Measurements from ENCODE around the gene FNIP2. TPM values are rescaled to one million over a fixed set of nuclear protein-coding genes. Genes with fewer than 3 reads are reported as not detected.

The FNIP2 gene
- total and polyA plus RNA-seq, 9 of the 15 experiments (the other 6 are each of a cell fraction or from before 2014, with no cell fraction given) = 1.7 to 15.5 (median 8.3) TPM

DNA sequence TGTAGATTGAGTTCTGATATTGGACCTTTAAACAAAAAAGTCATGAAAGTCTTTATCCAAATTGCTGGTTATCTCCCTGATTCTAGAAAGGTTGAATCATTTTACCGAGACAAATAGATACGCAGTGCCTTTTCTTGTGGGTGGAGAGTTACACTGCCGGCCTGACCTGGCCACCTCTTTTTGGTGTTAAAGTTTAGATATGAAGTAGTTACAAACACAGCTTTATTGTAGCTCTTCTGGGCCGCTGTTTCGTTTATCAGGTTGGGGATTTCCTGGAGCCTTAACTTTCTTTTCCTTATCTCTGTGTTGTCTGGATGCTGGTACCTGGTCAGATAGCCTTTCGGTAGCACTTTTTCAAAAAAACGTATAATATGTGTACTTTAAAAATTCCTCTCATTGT, 31.0 kb downstream of the FNIP2 start:
- Histone ChIP-seq H3K27me3 (ENCODE audit: control insufficient read depth in 2 of 2, insufficient read depth in 2 of 2, low read length in 2 of 2) (no peaks in the 10 kb centered on the region), H3K4me3 (no peak overlapping the region), H4K20me1 (replicated peaks; ENCODE audit: control insufficient read depth, insufficient read depth, low read length) (no peaks in the 10 kb centered on the region; the same call in 1 of the 2 replicates), H3K9me1 (ENCODE audit: control insufficient read depth, insufficient read depth, low read length) (no peaks in the 10 kb centered on the region), H3K9ac (ENCODE audit: insufficient read depth in 1 of 2, low read depth in 2 of 2, low read length in 2 of 2) (no peak overlapping the region), H3K4me1 (replicated peaks in 1 of 2; ENCODE audit: control insufficient read depth in 2 of 2, insufficient read depth in 2 of 2, low read length in 2 of 2) (peaks cover 3 to 13% of the 10 kb centered on the region in 2 experiments; a peak in 3 of 5 replicates), H3K79me2 (ENCODE audit: control insufficient read depth, insufficient read depth, low read length) (peaks cover 10% of the 10 kb centered on the region; the same call in 1 of the 3 replicates), H3K4me2 (ENCODE audit: insufficient read depth, low read length) (no peak overlapping the region), H2AFZ (ENCODE audit: low read depth, low read length) (no peak overlapping the region), H3K27ac (ENCODE audit: extremely low read depth, low read depth, low read length) (no peak overlapping the region), H3K9me3 (replicated peaks; ENCODE audit: control insufficient read depth, insufficient read depth, low read depth, low read length) (no peaks in the 10 kb centered on the region), H3K36me3 (ENCODE audit: control insufficient read depth, insufficient read depth, low read length) (no peaks in the 10 kb centered on the region)
- ATAC-seq = peak; percentile 56
- in situ Hi-C loops (cut with MboI) = no loop called here
- CTCF ChIA-PET (ENCODE audit: low intra/inter-chr PET ratio) = no interaction called here
- BruUV-seq (replicated peaks) = no TSS peak
- 0% methylated on average over 7 of the region's 7 CpGs for WGBS (ENCODE audit: insufficient coverage, low coverage, missing lambda C conversion rate)
- no peak for FAIRE-seq
- POLR2A ChIA-PET = interaction anchor here (0.5 to 1.7 kb wide), 4 partner anchors 12 to 649 kb away, joined by 3 to 4 read pairs (median 4); no protein-coding TSS in a partner anchor
- intact Hi-C loops (cut with micrococcal nuclease) = no loop called here
- DNase-seq (ENCODE audit: extremely low read depth in 1 of 4, low spot score in 3 of 4) = peak in 1 of 4 experiments; percentile 48
- TF ChIP-seq, protein P1, sequence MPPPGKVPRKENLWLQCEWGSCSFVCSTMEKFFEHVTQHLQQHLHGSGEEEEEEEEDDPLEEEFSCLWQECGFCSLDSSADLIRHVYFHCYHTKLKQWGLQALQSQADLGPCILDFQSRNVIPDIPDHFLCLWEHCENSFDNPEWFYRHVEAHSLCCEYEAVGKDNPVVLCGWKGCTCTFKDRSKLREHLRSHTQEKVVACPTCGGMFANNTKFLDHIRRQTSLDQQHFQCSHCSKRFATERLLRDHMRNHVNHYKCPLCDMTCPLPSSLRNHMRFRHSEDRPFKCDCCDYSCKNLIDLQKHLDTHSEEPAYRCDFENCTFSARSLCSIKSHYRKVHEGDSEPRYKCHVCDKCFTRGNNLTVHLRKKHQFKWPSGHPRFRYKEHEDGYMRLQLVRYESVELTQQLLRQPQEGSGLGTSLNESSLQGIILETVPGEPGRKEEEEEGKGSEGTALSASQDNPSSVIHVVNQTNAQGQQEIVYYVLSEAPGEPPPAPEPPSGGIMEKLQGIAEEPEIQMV (tag; conservative IDR thresholded peaks at IDR 0.05; ENCODE audit: low read depth) = no peak
- TF ChIP-seq, protein P2, sequence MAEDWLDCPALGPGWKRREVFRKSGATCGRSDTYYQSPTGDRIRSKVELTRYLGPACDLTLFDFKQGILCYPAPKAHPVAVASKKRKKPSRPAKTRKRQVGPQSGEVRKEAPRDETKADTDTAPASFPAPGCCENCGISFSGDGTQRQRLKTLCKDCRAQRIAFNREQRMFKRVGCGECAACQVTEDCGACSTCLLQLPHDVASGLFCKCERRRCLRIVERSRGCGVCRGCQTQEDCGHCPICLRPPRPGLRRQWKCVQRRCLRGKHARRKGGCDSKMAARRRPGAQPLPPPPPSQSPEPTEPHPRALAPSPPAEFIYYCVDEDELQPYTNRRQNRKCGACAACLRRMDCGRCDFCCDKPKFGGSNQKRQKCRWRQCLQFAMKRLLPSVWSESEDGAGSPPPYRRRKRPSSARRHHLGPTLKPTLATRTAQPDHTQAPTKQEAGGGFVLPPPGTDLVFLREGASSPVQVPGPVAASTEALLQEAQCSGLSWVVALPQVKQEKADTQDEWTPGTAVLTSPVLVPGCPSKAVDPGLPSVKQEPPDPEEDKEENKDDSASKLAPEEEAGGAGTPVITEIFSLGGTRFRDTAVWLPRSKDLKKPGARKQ (CRISPR knock-in tag; IDR thresholded peaks at IDR 0.05) = no peak
- TF ChIP-seq HNRNPUL1 (IDR thresholded peaks at IDR 0.05; ENCODE audit: low read length) = no peak
- TF ChIP-seq POLR2H (tag; IDR thresholded peaks at IDR 0.05; ENCODE audit: low read depth) = no peak
- no peak for TF ChIP-seq GATAD2B (IDR thresholded peaks at IDR 0.05; ENCODE audit: borderline replicate concordance)
- TF ChIP-seq HNRNPH1 (optimal IDR thresholded peaks at IDR 0.05; ENCODE audit: low read depth, low read length) = no peak
- TF ChIP-seq CBX5 (IDR thresholded peaks at IDR 0.05; ENCODE audit: borderline replicate concordance, low read depth) = no peak
- no peak for TF ChIP-seq LCOR (CRISPR knock-in tag; IDR thresholded peaks at IDR 0.05)
- TF ChIP-seq HDAC3 (IDR thresholded peaks at IDR 0.05; ENCODE audit: borderline replicate concordance, partially characterized antibody) = no peak
- TF ChIP-seq, protein P3, sequence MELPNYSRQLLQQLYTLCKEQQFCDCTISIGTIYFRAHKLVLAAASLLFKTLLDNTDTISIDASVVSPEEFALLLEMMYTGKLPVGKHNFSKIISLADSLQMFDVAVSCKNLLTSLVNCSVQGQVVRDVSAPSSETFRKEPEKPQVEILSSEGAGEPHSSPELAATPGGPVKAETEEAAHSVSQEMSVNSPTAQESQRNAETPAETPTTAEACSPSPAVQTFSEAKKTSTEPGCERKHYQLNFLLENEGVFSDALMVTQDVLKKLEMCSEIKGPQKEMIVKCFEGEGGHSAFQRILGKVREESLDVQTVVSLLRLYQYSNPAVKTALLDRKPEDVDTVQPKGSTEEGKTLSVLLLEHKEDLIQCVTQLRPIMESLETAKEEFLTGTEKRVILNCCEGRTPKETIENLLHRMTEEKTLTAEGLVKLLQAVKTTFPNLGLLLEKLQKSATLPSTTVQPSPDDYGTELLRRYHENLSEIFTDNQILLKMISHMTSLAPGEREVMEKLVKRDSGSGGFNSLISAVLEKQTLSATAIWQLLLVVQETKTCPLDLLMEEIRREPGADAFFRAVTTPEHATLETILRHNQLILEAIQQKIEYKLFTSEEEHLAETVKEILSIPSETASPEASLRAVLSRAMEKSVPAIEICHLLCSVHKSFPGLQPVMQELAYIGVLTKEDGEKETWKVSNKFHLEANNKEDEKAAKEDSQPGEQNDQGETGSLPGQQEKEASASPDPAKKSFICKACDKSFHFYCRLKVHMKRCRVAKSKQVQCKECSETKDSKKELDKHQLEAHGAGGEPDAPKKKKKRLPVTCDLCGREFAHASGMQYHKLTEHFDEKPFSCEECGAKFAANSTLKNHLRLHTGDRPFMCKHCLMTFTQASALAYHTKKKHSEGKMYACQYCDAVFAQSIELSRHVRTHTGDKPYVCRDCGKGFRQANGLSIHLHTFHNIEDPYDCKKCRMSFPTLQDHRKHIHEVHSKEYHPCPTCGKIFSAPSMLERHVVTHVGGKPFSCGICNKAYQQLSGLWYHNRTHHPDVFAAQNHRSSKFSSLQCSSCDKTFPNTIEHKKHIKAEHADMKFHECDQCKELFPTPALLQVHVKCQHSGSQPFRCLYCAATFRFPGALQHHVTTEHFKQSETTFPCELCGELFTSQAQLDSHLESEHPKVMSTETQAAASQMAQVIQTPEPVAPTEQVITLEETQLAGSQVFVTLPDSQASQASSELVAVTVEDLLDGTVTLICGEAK (IDR thresholded peaks at IDR 0.05) = peak; percentile 62; the same call in 1 of the 2 replicates
- TF ChIP-seq, protein P3 (CRISPR knock-in tag; IDR thresholded peaks at IDR 0.05) = no peak

All from K562 (cell line).